H9 (cell line): ENCODE results near the gene SEC22B. TPM values are rescaled to one million over a fixed set of nuclear protein-coding genes. Genes with fewer than 3 reads are reported as not detected.
"Not testable (repeated sequence)": the region's sequence is repeated elsewhere in the genome, so short reads cannot be mapped to it uniquely, and the experiment has no call there.

Experiments used
- DNase-seq: peaks from one replicate; pipeline ENCODE4 v3.0.0-alpha.2; 2017
- H2AFZ ChIP-seq: one replicate; pipeline ENCODE4 v1.6.1; 2013; ENCODE audit warnings: mild to moderate bottlenecking, low read length, control low read depth, moderate library complexity
- H2AK5ac ChIP-seq: 2 replicates; pipeline ENCODE4 v1.6.1; 2013; ENCODE audit warnings: low read length, control low read depth, mixed read lengths; ENCODE audit not compliant: insufficient read length
- H2BK120ac ChIP-seq: one replicate; pipeline ENCODE4 v1.6.1; 2013; ENCODE audit warnings: low read depth, mild to moderate bottlenecking, low read length, control low read depth, inconsistent platforms; ENCODE audit not compliant: poor library complexity, severe bottlenecking
- H2BK12ac ChIP-seq: 2 replicates; pipeline ENCODE4 v1.6.1; 2013; ENCODE audit warnings: low read length, control low read depth, mixed read lengths, low read depth; ENCODE audit not compliant: insufficient read length
- H2BK15ac ChIP-seq: 2 replicates; pipeline ENCODE4 v1.6.1; 2013; ENCODE audit warnings: low read depth, low read length, control low read depth
- H2BK20ac ChIP-seq: one replicate; pipeline ENCODE4 v1.6.1; 2013; ENCODE audit warnings: low read depth, mild to moderate bottlenecking, low read length, control low read depth, inconsistent platforms; ENCODE audit not compliant: poor library complexity, severe bottlenecking
- H2BK5ac ChIP-seq: 2 replicates; pipeline ENCODE4 v1.6.1; 2013; ENCODE audit warnings: low read length, control low read depth, mixed read lengths; ENCODE audit not compliant: insufficient read length
- H3K14ac ChIP-seq: 2 replicates; pipeline ENCODE4 v1.6.1; 2013; ENCODE audit warnings: low read length, control low read depth; ENCODE audit not compliant: insufficient read depth
- H3K18ac ChIP-seq: 2 replicates; pipeline ENCODE4 v1.6.1; 2013; ENCODE audit warnings: low read depth, mild to moderate bottlenecking, mixed read lengths, low read length, control low read depth; ENCODE audit not compliant: insufficient read length
- H3K23ac ChIP-seq: 2 replicates; pipeline ENCODE4 v1.6.1; 2013; ENCODE audit warnings: low read length, control low read depth, mixed read lengths, low read depth; ENCODE audit not compliant: insufficient read length
- H3K23me2 ChIP-seq: 2 replicates; pipeline ENCODE4 v1.6.1; 2013; ENCODE audit warnings: low read depth, mild to moderate bottlenecking, mixed read lengths, low read length, control low read depth; ENCODE audit not compliant: insufficient read length, poor library complexity, severe bottlenecking
- H3K27ac ChIP-seq: 2 replicates; pipeline ENCODE4 v1.5.1; 2013; ENCODE audit warnings: low read length, control low read depth, mixed read lengths, low read depth; ENCODE audit not compliant: insufficient read length
- H3K27me3 ChIP-seq: 2 replicates; pipeline ENCODE4 v1.6.1; 2013; ENCODE audit warnings: low read length, control low read depth, inconsistent platforms; ENCODE audit not compliant: insufficient read depth
- H3K4ac ChIP-seq: 2 replicates; pipeline ENCODE4 v1.6.1; 2013; ENCODE audit warnings: low read depth, mild to moderate bottlenecking, control low read depth, inconsistent platforms, low read length, moderate library complexity
- H3K4me1 ChIP-seq: 2 replicates; pipeline ENCODE4 v1.6.1; 2013; ENCODE audit warnings: low read length, control low read depth, inconsistent platforms; ENCODE audit not compliant: insufficient read depth
- H3K4me2 ChIP-seq: 2 replicates; pipeline ENCODE4 v1.6.1; 2013; ENCODE audit warnings: low read length, control low read depth, mixed read lengths; ENCODE audit not compliant: insufficient read length, insufficient read depth
- H3K56ac ChIP-seq: 2 replicates; pipeline ENCODE4 v1.6.1; 2013; ENCODE audit warnings: low read depth, mild to moderate bottlenecking, mixed read lengths, low read length, control low read depth; ENCODE audit not compliant: insufficient read length
- H3K79me1 ChIP-seq: 2 replicates; pipeline ENCODE4 v1.6.1; 2013; ENCODE audit warnings: low read depth, mild to moderate bottlenecking, moderate library complexity, low read length, control low read depth, inconsistent platforms; ENCODE audit not compliant: insufficient read depth, poor library complexity, severe bottlenecking
- H3K79me2 ChIP-seq: 2 replicates; pipeline ENCODE4 v1.6.1; 2013; ENCODE audit warnings: low read length, control low read depth, inconsistent platforms; ENCODE audit not compliant: insufficient read depth
- H3K9ac ChIP-seq: 2 replicates; pipeline ENCODE4 v1.6.1; 2013; ENCODE audit warnings: low read length, control low read depth, mixed read lengths; ENCODE audit not compliant: insufficient read length; ENCODE audit errors: extremely low read depth
- H3K9me3 ChIP-seq: one replicate; pipeline ENCODE4 v1.6.1; 2013; ENCODE audit warnings: low read depth, low read length, inconsistent platforms; ENCODE audit not compliant: control insufficient read depth
- H3T11ph ChIP-seq: one replicate; pipeline ENCODE4 v1.6.1; 2013; ENCODE audit warnings: mild to moderate bottlenecking, low read length, control low read depth, inconsistent platforms
- H4K20me1 ChIP-seq: one replicate; pipeline ENCODE4 v1.6.1; 2013; ENCODE audit not compliant: control insufficient read depth, insufficient read length, insufficient read depth
- H4K5ac ChIP-seq: 2 replicates; pipeline ENCODE4 v1.6.1; 2013; ENCODE audit warnings: low read depth, mild to moderate bottlenecking, mixed read lengths, low read length, control low read depth; ENCODE audit not compliant: insufficient read length
- H4K8ac ChIP-seq: replicated peaks from 2 replicates; pipeline ENCODE4 v1.6.1; 2013; ENCODE audit warnings: low read length, control low read depth, mixed read lengths, low read depth; ENCODE audit not compliant: insufficient read length
- H4K91ac ChIP-seq: 2 replicates; pipeline ENCODE4 v1.6.1; 2013; ENCODE audit warnings: low read depth, mild to moderate bottlenecking, moderate library complexity, mixed read lengths, low read length, control low read depth; ENCODE audit not compliant: insufficient read length
- H3K27ac Mint-ChIP-seq, 3 experiments: 2 replicates in 2 of 3; 3 replicates in 1 of 3; pipeline ENCODE4 v1.8.0; 2020 to 2021; ENCODE audit warnings: mixed read lengths in 3 of 3, mild to moderate bottlenecking in 1 of 3, moderate library complexity in 1 of 3
- H3K27me3 Mint-ChIP-seq: 2 replicates; pipeline ENCODE4 v1.8.0; 2021; ENCODE audit warnings: low read depth, mild to moderate bottlenecking, moderate library complexity, mixed read lengths
- H3K36me3 Mint-ChIP-seq, 3 experiments: 2 replicates in 2 of 3; 3 replicates in 1 of 3; pipeline ENCODE4 v1.8.0; 2020 to 2021; ENCODE audit warnings: low read depth in 3 of 3, mixed read lengths in 3 of 3; ENCODE audit not compliant: insufficient read depth in 1 of 3
- H3K4me1 Mint-ChIP-seq, 2 experiments: 2 replicates each; pipeline ENCODE4 v1.8.0; 2020; ENCODE audit warnings: mixed read lengths in 2 of 2
- H3K4me3 Mint-ChIP-seq, 2 experiments: 2 replicates in 1 of 2; 3 replicates in 1 of 2; pipeline ENCODE4 v1.8.0; 2020 to 2021; ENCODE audit warnings: mild to moderate bottlenecking in 2 of 2, mixed read lengths in 2 of 2, moderate library complexity in 1 of 2
- H3K9me3 Mint-ChIP-seq, 2 experiments: 2 replicates in 1 of 2; 3 replicates in 1 of 2; pipeline ENCODE4 v1.8.0; 2020; ENCODE audit warnings: mild to moderate bottlenecking in 2 of 2, mixed read lengths in 2 of 2, moderate library complexity in 1 of 2
- WGBS: extraction: QIAGEN DNeasy Blood & Tissue Kit; methylation state at CpG from one replicate; pipeline ENCODE4 v1.1.7; 2013; ENCODE audit warnings: missing lambda C conversion rate, low lambda C conversion rate, mixed read lengths; ENCODE audit not compliant: insufficient read length; ENCODE audit errors: extremely low coverage; 5-methylcytosine and 5-hydroxymethylcytosine counted together
- total RNA-seq: library from RNA; stranded (reverse); gene quantifications from 2 replicates; pipeline ENCODE4 v1.2.1, GENCODE V29; 2021

The SEC22B gene
- total RNA-seq, 1 experiment from 2014 or later = 13.9 TPM

- H3K4me1 Mint-ChIP-seq, H3K4me2 ChIP-seq, H3K18ac ChIP-seq, H3K56ac ChIP-seq, H3K36me3 Mint-ChIP-seq, H3K23ac ChIP-seq, H4K20me1 ChIP-seq, H4K91ac ChIP-seq, H3K9me3 ChIP-seq, H3K14ac ChIP-seq, H3K23me2 ChIP-seq, H2BK15ac ChIP-seq, H3K27ac ChIP-seq, H2BK12ac ChIP-seq, H2BK120ac ChIP-seq, H2BK20ac ChIP-seq, H3K79me1 ChIP-seq, H3K27ac Mint-ChIP-seq, H3K4me1 ChIP-seq, H3K27me3 ChIP-seq, H4K5ac ChIP-seq, H3K9me3 Mint-ChIP-seq, H3T11ph ChIP-seq, H2AK5ac ChIP-seq, H2AFZ ChIP-seq, H3K9ac ChIP-seq, H3K4me3 Mint-ChIP-seq, H3K4ac ChIP-seq, H2BK5ac ChIP-seq, DNase-seq, H3K79me2 ChIP-seq, H3K27me3 Mint-ChIP-seq, H4K8ac ChIP-seq: not testable (repeated sequence)
- no CpG with 5 or more reads among the region's 2 CpGs for WGBS
Observed at GRCh38 chr1:120105288-120105687, 71.0 kb downstream of the SEC22B start.

GRCh38 chr1:120103768-120104167 is 72.6 kb downstream of the SEC22B start:
- H2BK15ac ChIP-seq, H4K20me1 ChIP-seq, H3K27ac Mint-ChIP-seq, H3K9me3 ChIP-seq, H2BK20ac ChIP-seq, H3T11ph ChIP-seq, H3K36me3 Mint-ChIP-seq, H3K79me1 ChIP-seq, H2BK5ac ChIP-seq, H3K27me3 Mint-ChIP-seq, H4K8ac ChIP-seq, H2BK120ac ChIP-seq, H3K4me3 Mint-ChIP-seq, H3K4me1 Mint-ChIP-seq, H3K4ac ChIP-seq, H3K56ac ChIP-seq, H4K91ac ChIP-seq, H3K9me3 Mint-ChIP-seq, H3K23ac ChIP-seq, H3K27ac ChIP-seq, H2AFZ ChIP-seq, H2BK12ac ChIP-seq, H3K4me2 ChIP-seq, H3K4me1 ChIP-seq, H3K27me3 ChIP-seq, H3K79me2 ChIP-seq, H3K23me2 ChIP-seq, H3K14ac ChIP-seq, H3K9ac ChIP-seq, H3K18ac ChIP-seq, DNase-seq, H4K5ac ChIP-seq, H2AK5ac ChIP-seq: not testable (repeated sequence)
- no CpG with 5 or more reads among the region's 3 CpGs for WGBS
